NCI-H1105 treated with DMSO at 0.1 percent for 48 hours (cell line): ENCODE measurements around the gene PARS2.

Experiments used
- DNase-seq: peaks from one replicate; lab custom pipeline; 2025; lab: John Stamatoyannopoulos, UW

PARS2 gene

GRCh38 chr1:54764133-54764921, at the start of gene PARS2:
TSS of gene PARS2 (minus strand) at chr1:54764523. CDS start at chr1:54759161, 5,362 bp downstream.
- peak; percentile 100 for DNase-seq

GRCh38 chr1:54814126-54814498, 49.8 kb upstream of the PARS2 start:
- no peak for DNase-seq

GRCh38 chr1:54813485-54814125, 49.3 kb upstream of the PARS2 start:
- DNase-seq, result no peak

- no peak for DNase-seq
These were observed 48.6 kb upstream of the PARS2 start for GRCh38 chr1:54812801-54813484.

GRCh38 chr1:54811739-54812655, 47.7 kb upstream of the PARS2 start:
- no peak for DNase-seq

GRCh38 chr1:54811066-54811465, 46.7 kb upstream of the PARS2 start:
- no peak for DNase-seq

- DNase-seq, result peak; percentile 44
These were observed 46.0 kb upstream of the PARS2 start for GRCh38 chr1:54810153-54810942.

- DNase-seq, result no peak
These were observed 45.3 kb upstream of the PARS2 start for GRCh38 chr1:54809496-54810074.

- DNase-seq, result no peak
These were observed 44.3 kb upstream of the PARS2 start for GRCh38 chr1:54808443-54809207.

GRCh38 chr1:54807756-54808155, 43.4 kb upstream of the PARS2 start:
- DNase-seq, result no peak

- DNase-seq, result no peak
These were observed 42.7 kb upstream of the PARS2 start for GRCh38 chr1:54806931-54807611.

GRCh38 chr1:54805981-54806381, 41.7 kb upstream of the PARS2 start:
- DNase-seq, result no peak

GRCh38 chr1:54805466-54805865, 41.1 kb upstream of the PARS2 start:
- DNase-seq, result no peak

- no peak for DNase-seq
These were observed 40.3 kb upstream of the PARS2 start for GRCh38 chr1:54804471-54805132.

- no peak for DNase-seq
These were observed 39.6 kb upstream of the PARS2 start for GRCh38 chr1:54803761-54804470.

GRCh38 chr1:54800899-54801759, 36.8 kb upstream of the PARS2 start, which contains the start of gene TTC22:
TSS of gene TTC22 (minus strand) at chr1:54801323. CDS start at chr1:54801163, 160 bp downstream.
- DNase-seq, result no peak
